GM12864 (cell line): ENCODE data around the gene CEACAM19.
"Not testable (repeated sequence)": the region's sequence is repeated elsewhere in the genome, so short reads cannot be mapped to it uniquely, and the experiment has no call there.

Experiments used
- DNase-seq: peaks from one replicate; pipeline ENCODE4 v3.0.0-alpha.2; 2011; ENCODE audit warnings: low read depth
- H3K4me3 ChIP-seq: 2 replicates; pipeline ENCODE4 v1.5.1; 2011; ENCODE audit warnings: mild to moderate bottlenecking, low read depth, low read length, control low read depth
- CTCF ChIP-seq: IDR thresholded peaks from 2 replicates; pipeline ENCODE4 v1.5.1; 2011; ENCODE audit warnings: low read depth, mild to moderate bottlenecking, moderate library complexity, low read length, control low read depth, inconsistent platforms; ENCODE audit errors: missing control alignments

The CEACAM19 gene

GRCh38 chr19:44707794-44708193 lies 36.5 kb downstream of the CEACAM19 start:
- H3K4me3 ChIP-seq: no peak overlapping the region
- no peak for DNase-seq
- TF ChIP-seq CTCF: no peak

GRCh38 chr19:44708940-44709339 lies 37.7 kb downstream of the CEACAM19 start:
- no peak overlapping the region for H3K4me3 ChIP-seq
- no peak for TF ChIP-seq CTCF
- no peak for DNase-seq

- H3K4me3 ChIP-seq, DNase-seq: not testable (repeated sequence)
Measured at GRCh38 chr19:44709434-44710266, 38.4 kb downstream of the CEACAM19 start.

GRCh38 chr19:44710483-44710882 lies 39.2 kb downstream of the CEACAM19 start:
- DNase-seq: no peak
- no peak overlapping the region for H3K4me3 ChIP-seq
- TF ChIP-seq CTCF: no peak

- no peak overlapping the region for H3K4me3 ChIP-seq
- DNase-seq: no peak
- TF ChIP-seq CTCF: no peak
Measured at GRCh38 chr19:44712864-44713515, 41.7 kb downstream of the CEACAM19 start.

GRCh38 chr19:44714597-44715169 lies 43.4 kb downstream of the CEACAM19 start:
- no peak for DNase-seq
- H3K4me3 ChIP-seq: no peak overlapping the region
- TF ChIP-seq CTCF: no peak

GRCh38 chr19:44717603-44718002 lies 46.3 kb downstream of the CEACAM19 start:
- H3K4me3 ChIP-seq: no peak overlapping the region
- DNase-seq: no peak
- no peak for TF ChIP-seq CTCF
